ENCODE data around the gene KLRF2. TPM values are rescaled to one million over a fixed set of nuclear protein-coding genes. Genes with fewer than 3 reads are reported as not detected.

KLRF2 gene, protein sequence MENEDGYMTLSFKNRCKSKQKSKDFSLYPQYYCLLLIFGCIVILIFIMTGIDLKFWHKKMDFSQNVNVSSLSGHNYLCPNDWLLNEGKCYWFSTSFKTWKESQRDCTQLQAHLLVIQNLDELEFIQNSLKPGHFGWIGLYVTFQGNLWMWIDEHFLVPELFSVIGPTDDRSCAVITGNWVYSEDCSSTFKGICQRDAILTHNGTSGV
- total RNA-seq = not detected in 2 replicates

DNA sequence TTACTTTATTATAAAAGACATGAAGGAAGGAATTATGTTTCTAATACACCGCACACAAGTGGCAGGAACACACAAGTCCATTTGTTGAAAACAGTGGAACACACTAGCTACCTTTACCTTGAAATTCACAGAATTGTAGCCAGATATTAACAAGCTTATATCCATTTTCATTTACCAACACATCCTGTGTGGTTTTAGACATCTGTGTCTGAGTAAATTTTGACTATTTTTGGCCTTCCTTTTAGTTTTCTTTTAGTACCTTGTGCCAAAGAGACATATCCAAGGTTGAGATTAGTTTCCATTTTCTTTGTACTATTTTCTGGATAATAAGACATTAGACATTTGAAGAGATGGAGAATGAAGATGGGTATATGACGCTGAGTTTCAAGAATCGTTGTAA lies at the start of gene KLRF2:
TSS of gene KLRF2 (plus strand) at position 244 of the 400 bp plus-strand sequence. CDS start at position 351, 107 bp downstream.

DNA sequence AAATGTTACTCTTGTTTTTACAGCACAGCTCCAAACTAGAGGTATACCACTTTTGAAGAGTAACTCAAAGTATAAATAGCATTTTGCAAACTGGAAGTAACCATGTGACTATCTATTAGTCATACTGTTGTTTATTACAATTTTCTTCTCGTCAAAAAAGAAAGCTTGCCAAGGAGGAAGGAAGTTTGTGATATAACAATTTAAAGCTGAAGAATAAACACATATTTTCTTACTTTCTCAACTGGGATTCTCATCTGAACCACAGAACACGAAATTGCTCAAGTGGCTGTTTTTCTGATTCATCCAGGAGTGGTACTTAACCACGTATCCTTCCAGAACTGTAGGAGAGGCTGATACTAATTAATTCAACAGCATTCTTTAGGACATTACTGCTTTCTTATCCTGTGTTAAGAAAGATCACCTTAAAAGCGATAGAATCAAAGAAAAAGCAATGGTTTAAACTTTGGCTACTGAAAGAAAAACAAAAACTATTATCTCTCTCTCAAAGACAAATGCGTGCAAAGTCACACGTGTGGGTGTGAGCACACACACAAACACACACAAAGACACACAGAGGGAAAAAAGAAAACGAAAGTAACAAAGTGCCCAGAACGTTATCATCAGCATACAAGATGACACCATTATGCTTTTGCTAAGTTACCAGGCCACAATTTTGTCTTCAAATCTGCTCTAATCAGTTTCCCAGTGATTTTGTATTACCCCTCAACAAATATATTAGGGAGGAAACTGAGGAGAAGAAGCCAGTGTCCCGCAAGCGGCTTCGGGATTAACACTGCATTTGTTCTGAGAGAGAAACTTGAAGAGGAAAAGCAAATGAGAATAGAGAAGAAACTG lies 11.8 kb upstream of the KLRF2 start, which contains the start of gene CLEC2B:
TSS of gene CLEC2B (minus strand) at position 48 of the 855 bp plus-strand sequence.

DNA sequence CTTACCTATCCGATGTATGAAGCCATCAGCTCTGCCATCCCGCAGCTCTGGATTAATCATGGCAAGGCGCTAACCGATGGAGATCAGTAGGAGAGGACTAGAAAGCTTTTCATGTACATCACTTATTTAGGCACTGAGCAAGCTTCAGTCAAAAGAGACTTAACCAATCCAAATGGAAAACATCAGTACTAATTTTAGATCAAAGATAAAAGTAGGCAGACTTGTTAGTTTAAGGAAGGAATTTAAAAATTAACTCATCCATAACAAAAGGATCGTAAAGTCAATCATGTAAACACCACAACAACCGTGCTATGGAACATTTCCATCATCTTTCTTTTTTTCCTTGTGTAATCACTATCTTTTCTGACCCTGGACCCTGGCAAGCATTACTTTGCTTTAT lies 51.0 kb downstream of the KLRF2 start, which contains the start of gene CLEC2A:
TSS of gene CLEC2A (minus strand) at position 101 of the 400 bp plus-strand sequence. CDS start at position 60, 41 bp downstream.

Other genes with a start within 250 kb of the KLRF2 start
- gene CLEC2D, start 211.8 kb upstream of the KLRF2 start, total RNA-seq = 2.2 and 2.6 TPM in 2 replicates
- not detected in 2 replicates for gene CLECL1, start 148.4 kb upstream of the KLRF2 start, total RNA-seq
- 0.09 and 0.11 TPM in 2 replicates for gene CD69, start 120.6 kb upstream of the KLRF2 start, total RNA-seq
- gene KLRF1, start 54.0 kb upstream of the KLRF2 start, total RNA-seq = 0.09 TPM in 1 of 2 replicates, not detected in the other
- gene CLEC2B, start 12.1 kb upstream of the KLRF2 start, total RNA-seq = 45.6 and 83.1 TPM in 2 replicates
- not detected in 2 replicates for gene CLEC2A, start 50.9 kb downstream of the KLRF2 start, total RNA-seq
- not detected in 2 replicates for gene CLEC12A, start 89.9 kb downstream of the KLRF2 start, total RNA-seq
- gene CLEC1B, start 117.6 kb downstream of the KLRF2 start, total RNA-seq = not detected in 2 replicates
- not detected in 2 replicates for gene CLEC12B, start 129.1 kb downstream of the KLRF2 start, total RNA-seq
- gene CLEC9A, start 149.2 kb downstream of the KLRF2 start, total RNA-seq = not detected in 2 replicates
- 14.4 and 15.8 TPM in 2 replicates for gene CLEC1A, start 217.5 kb downstream of the KLRF2 start, total RNA-seq
- gene CLEC7A, start 248.7 kb downstream of the KLRF2 start, total RNA-seq = 0.33 and 0.43 TPM in 2 replicates